ENCODE data around the gene MAP3K21.
A peak's percentile ranks its signal among the peaks of the same experiment; 100 is the strongest.

MAP3K21 gene

GRCh38 chr1:233431753-233432403, 104.4 kb downstream of the MAP3K21 start (continued):
- TF ChIP-seq BACH2 (CRISPR knock-in tag; IDR thresholded peaks at IDR 0.05; ENCODE audit: borderline replicate concordance), result no peak
- TF ChIP-seq SNAI2 (CRISPR knock-in tag; IDR thresholded peaks at IDR 0.05), result no peak
- TF ChIP-seq ZNF70 (CRISPR knock-in tag; IDR thresholded peaks at IDR 0.05), result no peak
- no peak for TF ChIP-seq ARNTL (CRISPR knock-in tag; IDR thresholded peaks at IDR 0.05; ENCODE audit: borderline replicate concordance, low read depth)
- TF ChIP-seq CSRNP3 (CRISPR knock-in tag; IDR thresholded peaks at IDR 0.05), result no peak
- TF ChIP-seq TOX (CRISPR knock-in tag; IDR thresholded peaks at IDR 0.05; ENCODE audit: borderline replicate concordance), result no peak

GRCh38 chr1:233432916-233433315, 105.4 kb downstream of the MAP3K21 start:
- TF ChIP-seq ZNF565 (CRISPR knock-in tag; conservative IDR thresholded peaks at IDR 0.05; ENCODE audit: low read depth) (no peak), GLIS3 (CRISPR knock-in tag; IDR thresholded peaks at IDR 0.05) (no peak), RARB (CRISPR knock-in tag; IDR thresholded peaks at IDR 0.05) (no peak), TSHZ2 (CRISPR knock-in tag; IDR thresholded peaks at IDR 0.05) (no peak), SNAI2 (CRISPR knock-in tag; IDR thresholded peaks at IDR 0.05) (no peak), PPARA (CRISPR knock-in tag; IDR thresholded peaks at IDR 0.05; ENCODE audit: borderline replicate concordance) (no peak), TCF4 (CRISPR knock-in tag; IDR thresholded peaks at IDR 0.05; ENCODE audit: borderline replicate concordance) (no peak), ESRRG (CRISPR knock-in tag; IDR thresholded peaks at IDR 0.05) (no peak), ZFP30 (CRISPR knock-in tag; IDR thresholded peaks at IDR 0.05) (no peak), ZFP3 (CRISPR knock-in tag; IDR thresholded peaks at IDR 0.05) (no peak), ISL1 (CRISPR knock-in tag; IDR thresholded peaks at IDR 0.05) (no peak)
- no peak for ATAC-seq

GRCh38 chr1:233433436-233434210, 106.1 kb downstream of the MAP3K21 start:
- no peak for TF ChIP-seq CSRNP3 (CRISPR knock-in tag; IDR thresholded peaks at IDR 0.05)
- peak; percentile 69 for TF ChIP-seq ISL1 (CRISPR knock-in tag; IDR thresholded peaks at IDR 0.05)
- peak; percentile 57; the same call in 1 of the 2 replicates for TF ChIP-seq CREB5 (CRISPR knock-in tag; IDR thresholded peaks at IDR 0.05; ENCODE audit: low read depth)
- no peak for TF ChIP-seq OSR1 (CRISPR knock-in tag; IDR thresholded peaks at IDR 0.05)

More at GRCh38 chr1:233433436-233434210, 106.1 kb downstream of the MAP3K21 start:
- ATAC-seq, result no peak

Measured in SK-N-SH treated with all-trans-retinoic acid at 6 μM for 48 hours (cell line).